RPMI7951 (cell line): ENCODE data around the gene FBP2. TPM values are rescaled to one million over a fixed set of nuclear protein-coding genes. Genes with fewer than 3 reads are reported as not detected.
A peak's percentile ranks its signal among the peaks of the same experiment; 100 is the strongest.
"Not testable (repeated sequence)": the region's sequence is repeated elsewhere in the genome, so short reads cannot be mapped to it uniquely, and the experiment has no call there.

Source experiments
- DNase-seq: peaks from one replicate; pipeline ENCODE4 v3.0.0-alpha.2; 2012; ENCODE audit warnings: low read depth
- total RNA-seq: library from RNA; depleted of rRNA; stranded (reverse); fragments of >200 nt; shearing (Covaris generic); gene quantifications from 2 replicates; pipeline ENCODE4 v1.2.3, GENCODE V29; 2014

FBP2 gene
- total RNA-seq, 1 experiment from 2014 or later = not detected

- no peak for DNase-seq
These were observed 13.2 kb upstream of the FBP2 start for GRCh38 chr9:94606646-94607422.

GRCh38 chr9:94603259-94604160 is 9.9 kb upstream of the FBP2 start:
- peak; percentile 67 for DNase-seq

- no peak for DNase-seq
These were observed 9.0 kb upstream of the FBP2 start for GRCh38 chr9:94602666-94603065.

- no peak for DNase-seq
These were observed 7.1 kb upstream of the FBP2 start for GRCh38 chr9:94600715-94601114.

GRCh38 chr9:94600258-94600657 is 6.6 kb upstream of the FBP2 start:
- no peak for DNase-seq

GRCh38 chr9:94599102-94599501 is 5.5 kb upstream of the FBP2 start:
- DNase-seq = no peak

- not testable (repeated sequence) for DNase-seq
These were observed 941 bp downstream of the FBP2 start for GRCh38 chr9:94592683-94593082.

- no peak for DNase-seq
These were observed 1.7 kb downstream of the FBP2 start for GRCh38 chr9:94591876-94592275.

- DNase-seq = not testable (repeated sequence)
These were observed 2.5 kb downstream of the FBP2 start for GRCh38 chr9:94591046-94591545.

- no peak for DNase-seq
These were observed 4.9 kb downstream of the FBP2 start for GRCh38 chr9:94588681-94589080.

GRCh38 chr9:94586814-94587213 is 6.8 kb downstream of the FBP2 start:
- peak; percentile 17 for DNase-seq

- peak; percentile 13 for DNase-seq
These were observed 7.3 kb downstream of the FBP2 start for GRCh38 chr9:94586316-94586715.

- DNase-seq = no peak
These were observed 9.1 kb downstream of the FBP2 start for GRCh38 chr9:94584555-94584954.

- DNase-seq = peak; percentile 41
These were observed 11.9 kb downstream of the FBP2 start for GRCh38 chr9:94581728-94582127.

GRCh38 chr9:94577571-94577970 is 16.1 kb downstream of the FBP2 start:
- DNase-seq = no peak

GRCh38 chr9:94577036-94577435 is 16.6 kb downstream of the FBP2 start:
- DNase-seq = no peak

- DNase-seq = no peak
These were observed 17.5 kb downstream of the FBP2 start for GRCh38 chr9:94576131-94576530.

GRCh38 chr9:94568972-94569712 is 24.5 kb downstream of the FBP2 start:
- no peak for DNase-seq

GRCh38 chr9:94568250-94568889 is 25.3 kb downstream of the FBP2 start:
- no peak for DNase-seq

- no peak for DNase-seq
These were observed 26.4 kb downstream of the FBP2 start for GRCh38 chr9:94567271-94567670.

- no peak for DNase-seq
These were observed 27.1 kb downstream of the FBP2 start for GRCh38 chr9:94566550-94566949.
